OCI-LY7 (cell line): ENCODE data around the gene OR10A3. TPM values are rescaled to one million over a fixed set of nuclear protein-coding genes. Genes with fewer than 3 reads are reported as not detected.

Experiments used
- BruUV-seq: library from RNA; stranded (reverse); fragments of 400-500 nt; replicated peaks from 2 replicates; lab custom pipeline; 2021; lab: Mats Ljungman, UMichigan
- CTCF ChIA-PET: fragments of 300-600 bp; sonication (Branson Sonifier 250); formaldehyde crosslinking; loops from one replicate; lab custom pipeline; 2022; ENCODE audit warnings: antibody characterized with exemption; ENCODE audit not compliant: unreplicated experiment; lab: Charles Lee
- POLR2A ChIA-PET: fragments of 300-600 bp; sonication (Branson Sonifier 250); formaldehyde crosslinking; loops from one replicate; lab custom pipeline; 2022; ENCODE audit warnings: antibody characterized with exemption; lab: Charles Lee
- DNase-seq: peaks from one replicate; pipeline ENCODE4 v3.0.0-alpha.2; 2015; ENCODE audit warnings: low spot score
- H2AFZ ChIP-seq: fragments of 200-600 bp; sonication (generic), shearing (Covaris generic); 2 replicates; pipeline ENCODE4 v1.6.1; 2014; ENCODE audit warnings: mild to moderate bottlenecking, antibody characterized with exemption, low read length, moderate library complexity
- H3K27ac ChIP-seq: fragments of 200-600 bp; sonication (generic); 2 replicates; pipeline ENCODE4 v1.5.1; 2014; ENCODE audit warnings: mixed run types, low read depth, mild to moderate bottlenecking, moderate library complexity, low read length, inconsistent platforms; ENCODE audit not compliant: poor library complexity, severe bottlenecking
- H3K36me3 ChIP-seq: fragments of 200-600 bp; sonication (generic); 2 replicates; pipeline ENCODE4 v1.6.1; 2014; ENCODE audit warnings: mild to moderate bottlenecking, antibody characterized with exemption, low read length, moderate library complexity, mixed read lengths; ENCODE audit not compliant: insufficient read depth
- H3K4me1 ChIP-seq: fragments of 200-600 bp; sonication (generic); 2 replicates; pipeline ENCODE4 v1.5.1; 2014; ENCODE audit warnings: mild to moderate bottlenecking, low read length; ENCODE audit not compliant: insufficient read depth, poor library complexity, severe bottlenecking
- H3K4me2 ChIP-seq: fragments of 200-600 bp; sonication (generic); 2 replicates; pipeline ENCODE4 v1.6.1; 2014; ENCODE audit warnings: mild to moderate bottlenecking, low read length
- H3K4me3 ChIP-seq: fragments of 200-600 bp; sonication (generic); 2 replicates; pipeline ENCODE4 v1.5.1; 2014; ENCODE audit warnings: mild to moderate bottlenecking, low read depth, low read length; ENCODE audit not compliant: poor library complexity, severe bottlenecking
- H3K79me2 ChIP-seq: fragments of 200-600 bp; sonication (generic); 2 replicates; pipeline ENCODE4 v1.6.1; 2016; ENCODE audit warnings: low read depth, mild to moderate bottlenecking, low read length, moderate library complexity, mixed read lengths; ENCODE audit not compliant: insufficient read depth
- H3K9me2 ChIP-seq: fragments of 200-600 bp; sonication (generic); 2 replicates; pipeline ENCODE4 v1.6.1; 2016; ENCODE audit warnings: mild to moderate bottlenecking, low read length, mixed read lengths; ENCODE audit not compliant: insufficient read depth
- H3K9me3 ChIP-seq: fragments of 200-600 bp; sonication (generic); 2 replicates; pipeline ENCODE4 v1.6.1; 2014; ENCODE audit warnings: mild to moderate bottlenecking, mixed run types, low read length, mixed read lengths
- H4K20me1 ChIP-seq: fragments of 200-600 bp; sonication (generic); 2 replicates; pipeline ENCODE4 v1.6.1; 2014; ENCODE audit warnings: mild to moderate bottlenecking, antibody characterized with exemption, low read length, moderate library complexity, mixed read lengths; ENCODE audit not compliant: insufficient read depth
- CTCF ChIP-seq: fragments of 200-600 bp; sonication (generic); conservative IDR thresholded peaks from 2 replicates; pipeline ENCODE4 v1.5.1; 2014; ENCODE audit warnings: mild to moderate bottlenecking, antibody characterized with exemption, low read length, moderate library complexity, mixed read lengths
- EZH2phosphoT487 ChIP-seq: fragments of 200-600 bp; sonication (generic); IDR thresholded peaks from 2 replicates; pipeline ENCODE4 v1.6.1; 2018; ENCODE audit warnings: low read depth, borderline replicate concordance, mild to moderate bottlenecking, mixed run types, antibody characterized with exemption, low read length, moderate library complexity, mixed read lengths
- intact Hi-C: fragments of 100-400 bp; cut with micrococcal nuclease; formaldehyde crosslinking; loops from one replicate; pipeline ENCODE4 v1.10.0; 2022; ENCODE audit not compliant: unreplicated experiment
- total RNA-seq, 2 experiments: library from RNA; depleted of rRNA in 1 of 2; stranded (reverse); fragments of >200 nt in 1 of 2; shearing (Covaris generic) in 1 of 2; gene quantifications; 2 replicates each; pipeline ENCODE4 v1.2.3, GENCODE V29; 2014 to 2022

Gene OR10A3
- total RNA-seq, 2 experiments from 2014 or later, result not detected

DNA sequence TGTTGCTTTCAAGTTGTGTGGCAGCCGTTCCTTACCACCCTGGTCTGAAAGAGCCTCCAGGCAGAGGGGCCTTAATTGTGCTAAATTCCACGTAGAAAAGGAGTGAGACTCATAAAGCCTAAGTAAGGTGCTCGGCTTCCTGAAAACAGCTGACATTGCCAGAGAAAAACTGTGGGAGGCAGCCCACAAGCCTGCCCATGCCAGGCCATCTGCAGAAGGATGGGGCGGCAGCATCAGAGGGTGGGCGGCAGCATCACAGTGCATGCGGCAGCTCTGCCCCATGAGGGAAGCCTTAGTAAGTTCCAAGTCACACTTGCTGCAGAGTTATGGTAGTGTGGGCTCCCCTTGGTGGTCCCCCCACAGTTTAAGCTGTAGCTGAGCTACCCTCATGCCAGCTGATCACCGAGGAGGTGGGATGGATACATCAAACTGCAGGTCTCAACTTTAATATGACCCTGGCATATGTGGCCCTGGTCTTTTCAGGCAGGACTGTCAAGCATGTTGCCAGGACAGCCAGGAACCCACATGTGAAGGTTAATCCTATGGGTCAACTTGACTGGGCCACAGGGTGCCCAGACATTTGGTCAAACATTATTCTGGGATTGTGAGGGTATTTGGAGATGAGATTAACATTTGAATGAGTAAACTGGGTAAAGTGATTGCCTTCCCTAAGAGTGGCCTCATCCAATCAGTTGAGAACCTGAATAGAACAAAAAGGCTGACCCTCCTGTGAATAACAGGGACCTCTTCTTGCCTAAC lies 42.5 kb upstream of the OR10A3 start:
- H2AFZ ChIP-seq, result no peak overlapping the region
- peaks cover 19% of the 10 kb centered on the region for H3K79me2 ChIP-seq
- H3K4me3 ChIP-seq, result no peak overlapping the region
- peaks cover 14% of the 10 kb centered on the region for H4K20me1 ChIP-seq
- POLR2A ChIA-PET, result interaction anchor here (1.1 kb wide), 1 partner anchor 91 kb away, joined by 3 read pairs; no protein-coding TSS in a partner anchor
- peaks cover 9% of the 10 kb centered on the region for H3K36me3 ChIP-seq
- H3K9me3 ChIP-seq, result no peaks in the 10 kb centered on the region
- TF ChIP-seq EZH2phosphoT487 (no peak), CTCF (no peak)
- H3K4me1 ChIP-seq, result peaks cover 23% of the 10 kb centered on the region
- no peak overlapping the region for H3K4me2 ChIP-seq
- no peak overlapping the region for H3K27ac ChIP-seq
- DNase-seq, result no peak
- BruUV-seq, result no TSS peak
- H3K9me2 ChIP-seq, result no peaks in the 10 kb centered on the region
- intact Hi-C loops, result no loop called here
- CTCF ChIA-PET, result interaction anchor here (0.6 kb wide), 1 partner anchor 631 kb away, joined by 3 read pairs; no protein-coding TSS in a partner anchor

DNA sequence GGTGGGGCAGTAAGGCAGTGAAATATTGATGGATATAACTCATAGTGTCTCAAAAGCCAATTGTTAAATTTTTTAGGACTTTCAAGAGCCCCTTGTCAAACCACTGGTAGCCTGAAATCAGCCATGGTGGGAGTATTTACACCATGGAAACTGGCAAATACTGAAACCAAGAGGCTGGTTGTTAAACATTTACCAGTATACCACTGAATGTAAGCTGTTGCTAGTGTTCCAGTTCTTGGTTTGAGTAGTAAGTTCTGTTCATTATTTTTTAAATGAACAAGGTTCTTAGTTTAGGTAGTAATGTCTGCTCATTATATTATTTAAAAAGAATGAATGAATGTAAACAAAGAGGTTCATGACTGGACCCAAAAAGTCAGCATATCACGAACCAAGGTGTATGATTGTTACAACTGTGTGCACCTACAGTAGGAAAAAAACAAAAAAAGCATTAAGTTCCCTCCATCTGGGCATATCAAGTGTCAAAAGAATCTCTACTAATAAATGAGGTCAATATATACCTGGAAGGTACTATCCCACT lies 41.1 kb upstream of the OR10A3 start:
- no TSS peak for BruUV-seq
- H3K27ac ChIP-seq, result no peak overlapping the region
- no peaks in the 10 kb centered on the region for H3K36me3 ChIP-seq
- peaks cover under 1% of the 10 kb centered on the region; the same call in 1 of the 2 replicates for H4K20me1 ChIP-seq
- DNase-seq, result no peak
- ChIA-PET CTCF (no interaction called here), POLR2A (interaction anchor here (1.1 kb wide), 1 partner anchor 90 kb away, joined by 5 read pairs; no protein-coding TSS in a partner anchor)
- intact Hi-C loops, result no loop called here
- no peak overlapping the region for H2AFZ ChIP-seq
- H3K9me2 ChIP-seq, result no peaks in the 10 kb centered on the region
- H3K4me3 ChIP-seq, result no peak overlapping the region
- no peak for TF ChIP-seq CTCF
- TF ChIP-seq EZH2phosphoT487, result no peak
- H3K4me1 ChIP-seq, result peaks cover 11% of the 10 kb centered on the region
- no peaks in the 10 kb centered on the region for H3K9me3 ChIP-seq
- H3K4me2 ChIP-seq, result no peak overlapping the region
- H3K79me2 ChIP-seq, result peaks cover 6% of the 10 kb centered on the region
